Neuronal stem cell (in vitro differentiated cells): ENCODE results near the gene KRT7.

ENCODE experiments used
- DNase-seq: peaks from one replicate; pipeline ENCODE4 v3.0.0-alpha.2; 2013; ENCODE audit warnings: low spot score
- H2AFZ ChIP-seq: one replicate; pipeline ENCODE4 v1.6.1; 2013; ENCODE audit warnings: mild to moderate bottlenecking, low read length, inconsistent platforms
- H2AK5ac ChIP-seq: 2 replicates; pipeline ENCODE4 v1.6.1; 2013; ENCODE audit warnings: low read depth, mild to moderate bottlenecking, inconsistent platforms, low read length, moderate library complexity, mixed read lengths
- H2BK120ac ChIP-seq: 2 replicates; pipeline ENCODE4 v1.6.1; 2013; ENCODE audit warnings: low read depth, mild to moderate bottlenecking, inconsistent platforms, low read length, moderate library complexity, mixed read lengths
- H2BK12ac ChIP-seq: one replicate; pipeline ENCODE4 v1.6.1; 2013; ENCODE audit warnings: low read length, inconsistent platforms
- H2BK15ac ChIP-seq: 2 replicates; pipeline ENCODE4 v1.6.1; 2013; ENCODE audit warnings: mild to moderate bottlenecking, low read length, inconsistent platforms, mixed read lengths
- H2BK5ac ChIP-seq: one replicate; pipeline ENCODE4 v1.6.1; 2013; ENCODE audit warnings: inconsistent platforms, mild to moderate bottlenecking, low read length, moderate library complexity
- H3K14ac ChIP-seq: one replicate; pipeline ENCODE4 v1.6.1; 2013; ENCODE audit warnings: low read length, inconsistent platforms
- H3K18ac ChIP-seq: 2 replicates; pipeline ENCODE4 v1.6.1; 2013; ENCODE audit warnings: low read length, inconsistent platforms
- H3K23ac ChIP-seq: 2 replicates; pipeline ENCODE4 v1.6.1; 2013; ENCODE audit warnings: low read depth, mild to moderate bottlenecking, mixed read lengths, low read length, inconsistent platforms; ENCODE audit not compliant: poor library complexity
- H3K27ac ChIP-seq: replicated peaks from 3 replicates; pipeline ENCODE4 v1.5.1; 2013; ENCODE audit warnings: low read length, inconsistent platforms
- H3K27me3 ChIP-seq, 3 experiments: 2 replicates each; pipeline ENCODE4 v1.6.1; 2013; ENCODE audit warnings: low read length in 3 of 3, mild to moderate bottlenecking in 2 of 3, inconsistent platforms in 1 of 3, low read depth in 1 of 3, mixed read lengths in 1 of 3, moderate library complexity in 1 of 3; ENCODE audit not compliant: control insufficient read depth in 3 of 3, insufficient read depth in 3 of 3
- H3K36me3 ChIP-seq, 2 donors: replicated peaks in 1 of 2; 2 replicates each; pipeline ENCODE4 v1.6.1; 2013; ENCODE audit warnings: low read length in 2 of 2; ENCODE audit not compliant: control insufficient read depth in 2 of 2, insufficient read depth in 2 of 2
- H3K4ac ChIP-seq: 2 replicates; pipeline ENCODE4 v1.6.1; 2013; ENCODE audit warnings: inconsistent platforms, mild to moderate bottlenecking, low read length, moderate library complexity
- H3K4me1 ChIP-seq, 2 donors: 1 replicate in 1 of 2; 2 replicates in 1 of 2; pipeline ENCODE4 v1.6.1; 2013; ENCODE audit warnings: low read length in 2 of 2, low read depth in 1 of 2; ENCODE audit not compliant: control insufficient read depth in 2 of 2, insufficient read depth in 1 of 2
- H3K4me2 ChIP-seq: one replicate; pipeline ENCODE4 v1.6.1; 2013; ENCODE audit warnings: mild to moderate bottlenecking, low read length, inconsistent platforms; ENCODE audit not compliant: insufficient read depth, poor library complexity, severe bottlenecking
- H3K4me3 ChIP-seq, 2 donors: 2 replicates each; pipeline ENCODE4 v1.5.1; 2013; ENCODE audit warnings: low read length in 2 of 2, mild to moderate bottlenecking in 2 of 2, inconsistent platforms in 1 of 2, moderate library complexity in 1 of 2
- H3K79me1 ChIP-seq: one replicate; pipeline ENCODE4 v1.6.1; 2013; ENCODE audit warnings: low read depth, mild to moderate bottlenecking, inconsistent platforms, low read length, moderate library complexity
- H3K9ac ChIP-seq: one replicate; pipeline ENCODE4 v1.6.1; 2013; ENCODE audit warnings: mild to moderate bottlenecking, low read depth, low read length, inconsistent platforms; ENCODE audit not compliant: poor library complexity
- H3K9me3 ChIP-seq, 2 donors: replicated peaks in 1 of 2; 2 replicates each; pipeline versions ENCODE3 to v1.6.1; 2013; ENCODE audit warnings: low read length in 2 of 2, mild to moderate bottlenecking in 2 of 2, inconsistent platforms in 1 of 2, low read depth in 1 of 2, mixed read lengths in 1 of 2, moderate library complexity in 1 of 2; ENCODE audit not compliant: control insufficient read depth in 2 of 2, insufficient read depth in 1 of 2
- H4K8ac ChIP-seq: one replicate; pipeline ENCODE4 v1.6.1; 2013; ENCODE audit warnings: low read depth, mild to moderate bottlenecking, inconsistent platforms, low read length, moderate library complexity
- H4K91ac ChIP-seq: one replicate; pipeline ENCODE4 v1.6.1; 2013; ENCODE audit warnings: low read length, low read depth, mild to moderate bottlenecking, inconsistent platforms; ENCODE audit not compliant: poor library complexity
- WGBS, 2 donors: extraction: QIAGEN DNeasy Blood & Tissue Kit; methylation state at CpG; one replicate each; pipeline ENCODE4 v1.1.7; 2013; ENCODE audit warnings: missing lambda C conversion rate in 2 of 2, mixed read lengths in 1 of 2; ENCODE audit not compliant: insufficient read length in 2 of 2, insufficient replicate concordance in 1 of 2; ENCODE audit errors: extremely low coverage in 2 of 2; 5-methylcytosine and 5-hydroxymethylcytosine counted together

KRT7 gene

DNA sequence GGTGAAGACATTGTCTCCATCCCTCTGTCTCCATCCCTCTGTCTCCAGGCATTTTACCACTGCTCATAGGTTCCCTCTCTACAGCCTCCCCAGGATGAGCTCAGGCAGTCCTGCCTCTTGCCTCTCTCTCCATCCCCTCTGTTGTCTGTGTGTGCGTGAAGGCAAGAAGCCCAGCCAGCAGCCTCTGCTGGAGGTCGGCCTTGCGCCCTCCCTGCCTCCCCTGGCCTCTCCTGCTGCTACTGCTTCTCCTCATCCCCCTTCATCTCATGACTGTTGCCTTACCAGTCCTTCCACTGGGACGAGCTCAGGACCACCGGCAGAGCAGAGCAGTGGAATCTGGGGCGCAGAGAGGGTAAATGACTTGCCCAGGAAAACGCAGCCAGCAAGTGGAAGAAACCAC, 44.4 kb upstream of the KRT7 start:
- Histone ChIP-seq H3K4ac (peak overlapping the region; percentile 90), H3K14ac (no peak overlapping the region), H2AFZ (no peak overlapping the region), H3K4me3 (no peak overlapping the region), H3K27ac (no peak overlapping the region), H2BK15ac (peak overlapping the region; percentile 84), H2BK120ac (no peak overlapping the region), H3K9ac (peak overlapping the region; percentile 60), H3K27me3 (peaks cover 0 to 7% (median 0%) of the 10 kb centered on the region in 3 experiments), H3K9me3 (no peaks in the 10 kb centered on the region), H4K8ac (no peak overlapping the region), H3K23ac (no peak overlapping the region), H3K36me3 (no peaks in the 10 kb centered on the region), H2BK5ac (no peak overlapping the region), H3K79me1 (no peaks in the 10 kb centered on the region), H3K4me2 (no peak overlapping the region), H3K18ac (no peak overlapping the region), H3K4me1 (peaks cover 0 to 5% of the 10 kb centered on the region in 2 donors), H2BK12ac (no peak overlapping the region), H2AK5ac (peak overlapping the region; percentile 71), H4K91ac (peak overlapping the region; percentile 11)
- DNase-seq: no peak
- no CpG with 5 or more reads among the region's 7 CpGs for WGBS, 2 donors

DNA sequence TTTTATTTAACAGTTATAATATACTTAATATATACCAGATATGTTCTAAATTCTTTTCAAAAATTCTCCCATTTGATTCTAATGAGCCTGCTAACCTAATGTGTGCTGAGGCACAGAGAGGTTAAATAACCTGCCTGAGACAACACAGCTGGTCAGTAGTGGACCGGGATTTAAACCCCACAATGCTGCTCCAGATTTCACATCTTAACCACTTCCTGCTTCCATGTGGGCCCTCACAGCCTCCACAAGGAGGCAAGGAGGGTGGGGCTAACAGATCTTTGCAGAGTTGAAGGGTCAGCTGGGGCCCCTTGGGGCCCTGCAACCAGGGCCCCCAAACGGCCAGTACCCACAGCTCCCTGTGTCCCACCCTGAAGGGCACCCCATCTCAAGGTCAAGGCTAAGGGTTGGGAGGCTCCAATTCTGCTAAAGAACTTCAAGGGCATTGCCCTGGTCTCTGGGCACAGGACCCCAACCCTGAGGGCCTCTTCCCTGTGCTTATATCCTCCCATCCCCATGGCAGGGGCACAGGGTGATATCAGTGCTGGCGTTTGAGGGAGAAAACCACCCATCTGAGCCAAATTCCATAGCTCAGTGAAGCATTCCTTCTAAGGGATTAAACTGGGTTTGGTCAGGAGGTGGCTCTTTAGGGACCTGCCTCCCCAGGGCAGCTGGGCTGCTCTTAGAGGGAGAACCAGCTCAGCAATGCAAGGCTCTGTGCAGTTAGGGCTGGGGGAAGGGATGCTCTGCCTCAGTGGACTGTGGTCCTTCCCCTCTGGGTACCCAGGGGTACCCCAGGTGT, 43.5 kb upstream of the KRT7 start:
- Histone ChIP-seq H4K91ac (no peak overlapping the region), H3K4ac (no peak overlapping the region), H3K4me1 (peaks cover 0 to 5% of the 10 kb centered on the region in 2 donors), H2BK12ac (no peak overlapping the region), H3K4me3 (no peak overlapping the region), H3K27ac (no peak overlapping the region), H4K8ac (no peak overlapping the region), H3K18ac (no peak overlapping the region), H3K9ac (no peak overlapping the region), H2AK5ac (peak overlapping the region; percentile 4), H3K79me1 (no peaks in the 10 kb centered on the region), H2BK15ac (no peak overlapping the region), H2BK5ac (no peak overlapping the region), H3K36me3 (no peaks in the 10 kb centered on the region), H3K4me2 (no peak overlapping the region), H3K23ac (no peak overlapping the region), H2BK120ac (no peak overlapping the region), H3K27me3 (peaks cover 0 to 4% (median 0%) of the 10 kb centered on the region in 3 experiments), H3K14ac (no peak overlapping the region), H3K9me3 (no peaks in the 10 kb centered on the region), H2AFZ (no peak overlapping the region)
- WGBS, 2 donors: no CpG with 5 or more reads among the region's 3 CpGs
- no peak for DNase-seq

DNA sequence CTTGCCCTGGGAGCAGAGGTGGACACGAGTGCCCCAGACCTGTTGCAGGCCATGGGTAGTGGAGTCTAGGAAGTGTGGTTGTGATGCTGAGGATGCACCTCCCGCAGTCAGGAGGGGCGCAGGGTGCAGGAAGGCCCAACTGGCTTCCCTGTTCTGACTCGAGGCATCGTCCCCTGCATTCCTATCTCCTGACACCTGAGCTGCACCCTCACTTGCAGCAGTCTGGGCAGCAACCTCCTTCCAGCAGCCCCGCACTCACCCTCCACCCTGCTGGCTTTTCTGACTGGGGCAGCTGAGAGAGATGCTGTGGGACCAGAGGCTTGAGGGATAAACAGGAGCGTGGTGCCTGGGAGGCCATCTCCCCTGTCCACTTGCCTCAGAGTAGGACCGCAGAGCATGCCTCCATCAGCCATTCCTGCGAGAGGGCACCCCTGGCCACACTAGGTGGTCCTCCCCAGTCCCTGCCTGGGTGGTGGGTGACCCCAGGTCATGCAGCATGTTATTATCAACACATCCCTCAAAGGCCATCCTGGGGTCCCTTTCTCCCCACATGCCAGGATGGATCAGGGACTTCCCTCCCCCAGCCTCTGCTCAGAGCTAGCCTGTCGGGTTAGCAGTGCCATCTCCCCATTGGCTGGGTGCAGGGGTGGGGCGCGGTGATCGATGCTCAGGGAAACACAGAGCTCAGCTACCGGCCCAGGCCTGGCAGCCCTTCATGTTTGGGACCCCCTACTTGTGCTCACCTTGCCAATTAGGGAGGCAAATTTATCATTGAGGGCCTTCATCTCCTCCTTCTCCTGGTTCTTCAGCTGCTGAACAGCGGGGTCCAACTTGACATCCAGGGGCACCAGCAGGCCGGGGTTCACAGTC, 41.9 kb upstream of the KRT7 start:
- peak overlapping the region; percentile 72 for H3K18ac ChIP-seq

More for the DNA sequence above, 41.9 kb upstream of the KRT7 start:
- Histone ChIP-seq H3K27me3 (peaks cover 0 to 4% (median 0%) of the 10 kb centered on the region in 3 experiments), H4K91ac (no peak overlapping the region), H2BK12ac (peak overlapping the region; percentile 44), H3K9ac (no peak overlapping the region), H3K79me1 (no peaks in the 10 kb centered on the region), H3K14ac (peak overlapping the region; percentile 48), H3K4ac (no peak overlapping the region), H2BK5ac (no peak overlapping the region), H2AK5ac (no peak overlapping the region), H3K23ac (no peak overlapping the region), H3K4me3 (no peak overlapping the region), H4K8ac (no peak overlapping the region), H3K4me1 (peaks cover 0 to 2% of the 10 kb centered on the region in 2 donors), H3K4me2 (no peak overlapping the region), H2AFZ (no peak overlapping the region), H3K9me3 (no peaks in the 10 kb centered on the region), H2BK120ac (no peak overlapping the region), H3K36me3 (no peaks in the 10 kb centered on the region), H2BK15ac (peak overlapping the region; percentile 34), H3K27ac (no peak overlapping the region)
- no CpG with 5 or more reads among the region's 16 CpGs for WGBS, 2 donors
- DNase-seq: no peak
